ENCODE measurements around the gene STUM. TPM values are rescaled to one million over a fixed set of nuclear protein-coding genes. Genes with fewer than 3 reads are reported as not detected.

STUM gene
- total and polyA plus RNA-seq, 8 donors = 0.15 to 2.1 (median 1.4) TPM

GRCh38 chr1:226533220-226533619 lies 15.3 kb upstream of the STUM start:
- ATAC-seq (peak; percentile 79), DNase-seq (no peak)
- intact Hi-C loops (cut with DNase I) = no loop called here
- Histone ChIP-seq H3K36me3 (no peaks in the 10 kb centered on the region), H3K27ac (no peak overlapping the region), H3K27me3 (no peaks in the 10 kb centered on the region), H3K4me3 (no peak overlapping the region), H3K9me3 (no peaks in the 10 kb centered on the region), H3K4me1 (no peaks in the 10 kb centered on the region)
- no peak for TF ChIP-seq CTCF (IDR thresholded peaks at IDR 0.05)

GRCh38 chr1:226534098-226534497 lies 14.5 kb upstream of the STUM start:
- H3K4me3 ChIP-seq = no peak overlapping the region
- no peaks in the 10 kb centered on the region for H3K9me3 ChIP-seq
- H3K36me3 ChIP-seq = no peaks in the 10 kb centered on the region
- H3K27ac ChIP-seq = no peak overlapping the region
- intact Hi-C loops (cut with DNase I) = no loop called here
- no peaks in the 10 kb centered on the region for H3K4me1 ChIP-seq
- no peaks in the 10 kb centered on the region for H3K27me3 ChIP-seq
- DNase-seq = no peak
- no peak for ATAC-seq
- TF ChIP-seq CTCF (IDR thresholded peaks at IDR 0.05) = no peak

- H3K36me3 ChIP-seq = no peaks in the 10 kb centered on the region
- no peaks in the 10 kb centered on the region for H3K27me3 ChIP-seq
- H3K4me3 ChIP-seq = no peak overlapping the region
- no peak for TF ChIP-seq CTCF (IDR thresholded peaks at IDR 0.05)
- no peak for DNase-seq
- intact Hi-C loops (cut with DNase I) = no loop called here
- ATAC-seq = no peak
- H3K9me3 ChIP-seq = no peaks in the 10 kb centered on the region
- no peak overlapping the region for H3K27ac ChIP-seq
- no peaks in the 10 kb centered on the region for H3K4me1 ChIP-seq
Measured at GRCh38 chr1:226534645-226535044, 13.9 kb upstream of the STUM start.

GRCh38 chr1:226535666-226536065 lies 12.9 kb upstream of the STUM start:
- Histone ChIP-seq H3K27ac (no peak overlapping the region), H3K27me3 (no peaks in the 10 kb centered on the region), H3K4me3 (no peak overlapping the region), H3K4me1 (no peaks in the 10 kb centered on the region), H3K36me3 (no peaks in the 10 kb centered on the region), H3K9me3 (no peaks in the 10 kb centered on the region)
- DNase-seq (no peak), ATAC-seq (no peak)
- intact Hi-C loops (cut with DNase I) = no loop called here
- TF ChIP-seq CTCF (IDR thresholded peaks at IDR 0.05) = no peak

- TF ChIP-seq CTCF (IDR thresholded peaks at IDR 0.05) = no peak
- DNase-seq = no peak
- Histone ChIP-seq H3K27ac (no peak overlapping the region), H3K4me3 (no peak overlapping the region), H3K36me3 (no peaks in the 10 kb centered on the region), H3K9me3 (no peaks in the 10 kb centered on the region), H3K4me1 (peaks cover 0 to 11% of the 10 kb centered on the region in 2 donors), H3K27me3 (peaks cover 0 to 4% of the 10 kb centered on the region in 2 donors)
- intact Hi-C loops (cut with DNase I) = no loop called here
- no peak for ATAC-seq
Measured at GRCh38 chr1:226541231-226541630, 7.3 kb upstream of the STUM start.

Measured in left lung (tissue), 10 donors.